Retinal pigment epithelial cell (primary cell): ENCODE data around the gene LYPLAL1.

Experiments used
- DNase-seq: peaks from one replicate; pipeline ENCODE4 v3.0.0-alpha.2; 2010; ENCODE audit warnings: low read depth
- H3K4me3 ChIP-seq: 2 replicates; pipeline ENCODE4 v1.5.1; 2011; ENCODE audit warnings: mild to moderate bottlenecking, low read length, control low read depth, moderate library complexity
- CTCF ChIP-seq: conservative IDR thresholded peaks from 2 replicates; pipeline ENCODE4 v1.5.1; 2011; ENCODE audit warnings: low read depth, low read length, control low read depth, inconsistent platforms

Gene LYPLAL1

DNA sequence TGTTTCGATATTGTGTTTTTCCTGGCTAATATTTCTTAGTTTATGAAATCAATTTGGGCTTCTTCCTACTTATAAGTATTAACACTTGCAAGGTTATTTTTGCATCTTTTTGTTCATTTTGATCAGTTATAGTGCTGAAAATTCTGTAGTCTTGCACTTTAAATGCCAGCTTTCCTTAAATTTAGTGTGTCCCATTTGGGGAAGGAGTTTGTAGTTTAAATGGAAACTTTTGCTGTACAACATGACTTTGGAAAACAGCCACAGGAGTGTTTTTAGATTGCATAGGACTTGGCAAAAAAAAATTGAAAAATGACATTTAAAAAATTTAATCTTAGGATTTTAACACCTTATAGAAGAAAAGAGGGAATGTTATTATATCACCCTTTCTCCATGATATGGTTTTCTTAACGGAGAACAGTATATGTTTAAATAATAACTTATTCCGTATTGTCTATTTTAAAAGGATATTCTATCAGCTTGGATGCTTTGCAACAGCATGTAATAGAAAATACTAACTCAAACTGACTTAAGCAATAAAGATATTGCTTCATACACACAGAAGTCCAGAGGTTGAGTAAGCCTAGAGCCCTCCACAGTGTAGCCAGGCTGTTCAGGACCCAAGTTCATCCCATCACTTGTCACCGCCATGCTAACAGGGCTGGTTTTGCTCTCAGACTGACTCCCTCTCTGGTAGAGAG, 53.8 kb downstream of the LYPLAL1 start:
- no peak for TF ChIP-seq CTCF
- no peak for DNase-seq
- no peak overlapping the region for H3K4me3 ChIP-seq

- no peak overlapping the region for H3K4me3 ChIP-seq
- no peak for DNase-seq
- TF ChIP-seq CTCF = no peak
Observed at GRCh38 chr1:219228058-219228419, 54.4 kb downstream of the LYPLAL1 start.

GRCh38 chr1:219232890-219233289, 59.2 kb downstream of the LYPLAL1 start:
- TF ChIP-seq CTCF = no peak
- DNase-seq = no peak
- no peak overlapping the region for H3K4me3 ChIP-seq

- no peak for TF ChIP-seq CTCF
- no peak overlapping the region for H3K4me3 ChIP-seq
- no peak for DNase-seq
Observed at GRCh38 chr1:219235903-219236481, 62.3 kb downstream of the LYPLAL1 start.

- no peak overlapping the region for H3K4me3 ChIP-seq
- no peak for DNase-seq
- TF ChIP-seq CTCF = no peak
Observed at GRCh38 chr1:219236933-219237610, 63.4 kb downstream of the LYPLAL1 start.

- TF ChIP-seq CTCF = no peak
- DNase-seq = peak; percentile 55
- H3K4me3 ChIP-seq = no peak overlapping the region
Observed at GRCh38 chr1:219239518-219239917, 65.8 kb downstream of the LYPLAL1 start.

GRCh38 chr1:219244864-219245263, 71.2 kb downstream of the LYPLAL1 start:
- no peak for TF ChIP-seq CTCF
- no peak for DNase-seq
- H3K4me3 ChIP-seq = no peak overlapping the region
